ENCODE data around the gene SLC38A9.
"Not testable (repeated sequence)": the region's sequence is repeated elsewhere in the genome, so short reads cannot be mapped to it uniquely, and the experiment has no call there.

The SLC38A9 gene

GRCh38 chr5:55708732-55709131, 3.4 kb downstream of the SLC38A9 start:
- no peak for DNase-seq (ENCODE audit: low read depth in 2 of 2)

GRCh38 chr5:55706230-55706629, 5.9 kb downstream of the SLC38A9 start:
- DNase-seq (ENCODE audit: low read depth in 2 of 2) = no peak

GRCh38 chr5:55702598-55703345, 9.4 kb downstream of the SLC38A9 start:
- no peak for DNase-seq (ENCODE audit: low read depth in 2 of 2)

GRCh38 chr5:55701462-55702103, 10.5 kb downstream of the SLC38A9 start:
- no peak for DNase-seq (ENCODE audit: low read depth in 2 of 2)

GRCh38 chr5:55700745-55701144, 11.4 kb downstream of the SLC38A9 start:
- no peak for DNase-seq (ENCODE audit: low read depth in 2 of 2)

GRCh38 chr5:55699041-55699688, 13.0 kb downstream of the SLC38A9 start:
- no peak for DNase-seq (ENCODE audit: low read depth in 2 of 2)

- DNase-seq (ENCODE audit: low read depth in 2 of 2) = not testable (repeated sequence)
These were observed 15.4 kb downstream of the SLC38A9 start for GRCh38 chr5:55696704-55697103.

GRCh38 chr5:55694152-55694830, 17.8 kb downstream of the SLC38A9 start:
- DNase-seq (ENCODE audit: low read depth in 2 of 2) = no peak

GRCh38 chr5:55692509-55692908, 19.6 kb downstream of the SLC38A9 start:
- no peak for DNase-seq (ENCODE audit: low read depth in 2 of 2)

- DNase-seq (ENCODE audit: low read depth in 2 of 2) = no peak
These were observed 20.1 kb downstream of the SLC38A9 start for GRCh38 chr5:55692106-55692417.

GRCh38 chr5:55691265-55692105, 20.6 kb downstream of the SLC38A9 start:
- DNase-seq (ENCODE audit: low read depth in 2 of 2) = no peak

- DNase-seq (ENCODE audit: low read depth in 2 of 2) = no peak
These were observed 30.1 kb downstream of the SLC38A9 start for GRCh38 chr5:55682071-55682470.

GRCh38 chr5:55681301-55681700, 30.8 kb downstream of the SLC38A9 start:
- no peak for DNase-seq (ENCODE audit: low read depth in 2 of 2)

GRCh38 chr5:55680353-55680752, 31.8 kb downstream of the SLC38A9 start:
- no peak for DNase-seq (ENCODE audit: low read depth in 2 of 2)

- no peak for DNase-seq (ENCODE audit: low read depth in 2 of 2)
These were observed 32.6 kb downstream of the SLC38A9 start for GRCh38 chr5:55679556-55679955.

GRCh38 chr5:55675119-55675518, 37.0 kb downstream of the SLC38A9 start:
- no peak for DNase-seq (ENCODE audit: low read depth in 2 of 2)

- DNase-seq (ENCODE audit: low read depth in 2 of 2) = no peak
These were observed 37.8 kb downstream of the SLC38A9 start for GRCh38 chr5:55674340-55674739.

- DNase-seq (ENCODE audit: low read depth in 2 of 2) = no peak
These were observed 39.6 kb downstream of the SLC38A9 start for GRCh38 chr5:55672477-55672911.

GRCh38 chr5:55671975-55672374, 40.1 kb downstream of the SLC38A9 start:
- DNase-seq (ENCODE audit: low read depth in 2 of 2) = no peak

GRCh38 chr5:55668356-55668755, 43.8 kb downstream of the SLC38A9 start:
- no peak for DNase-seq (ENCODE audit: low read depth in 2 of 2)

GRCh38 chr5:55667938-55668337, 44.2 kb downstream of the SLC38A9 start:
- DNase-seq (ENCODE audit: low read depth in 2 of 2) = no peak

- no peak for DNase-seq (ENCODE audit: low read depth in 2 of 2)
These were observed 47.1 kb downstream of the SLC38A9 start for GRCh38 chr5:55665065-55665464.
